Suppressor macrophage treated with lipopolysaccharide for 1 hour (primary cell): ENCODE data around the gene RHBDD3.
"Not testable (repeated sequence)": the region's sequence is repeated elsewhere in the genome, so short reads cannot be mapped to it uniquely, and the experiment has no call there.

Experiments used
- DNase-seq, 3 donors: peaks; one replicate each; pipeline ENCODE4 v3.0.0-alpha.2; 2020 to 2022

Gene RHBDD3

GRCh38 chr22:29269230-29269604, 1.4 kb upstream of the RHBDD3 start:
- no peak for DNase-seq

GRCh38 chr22:29268511-29269229, 889 bp upstream of the RHBDD3 start:
- DNase-seq = peak; percentile 53 to 79 (median 57)

DNA sequence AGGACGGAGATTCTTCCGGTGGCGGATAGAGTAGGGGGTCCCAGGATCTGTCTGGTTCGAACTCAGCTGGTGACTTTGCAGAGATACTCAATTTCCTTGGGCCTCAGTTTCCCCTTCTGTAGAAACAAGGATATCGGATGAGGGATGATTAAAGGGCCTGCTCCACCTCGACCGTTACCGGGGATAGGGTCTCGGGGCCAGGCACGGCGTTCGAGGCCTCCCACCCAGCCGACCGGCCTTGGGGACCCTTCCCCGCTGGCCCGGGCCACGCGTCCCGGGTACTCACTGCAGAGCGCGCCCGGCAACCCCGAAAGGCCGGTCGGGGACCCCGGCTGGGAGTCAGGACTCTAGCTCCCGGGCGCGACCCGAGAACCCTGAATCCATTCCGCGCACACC, 321 bp downstream of the RHBDD3 start:
- DNase-seq = no peak

- no peak for DNase-seq
Measured at GRCh38 chr22:29266564-29267461, 968 bp downstream of the RHBDD3 start.

DNA sequence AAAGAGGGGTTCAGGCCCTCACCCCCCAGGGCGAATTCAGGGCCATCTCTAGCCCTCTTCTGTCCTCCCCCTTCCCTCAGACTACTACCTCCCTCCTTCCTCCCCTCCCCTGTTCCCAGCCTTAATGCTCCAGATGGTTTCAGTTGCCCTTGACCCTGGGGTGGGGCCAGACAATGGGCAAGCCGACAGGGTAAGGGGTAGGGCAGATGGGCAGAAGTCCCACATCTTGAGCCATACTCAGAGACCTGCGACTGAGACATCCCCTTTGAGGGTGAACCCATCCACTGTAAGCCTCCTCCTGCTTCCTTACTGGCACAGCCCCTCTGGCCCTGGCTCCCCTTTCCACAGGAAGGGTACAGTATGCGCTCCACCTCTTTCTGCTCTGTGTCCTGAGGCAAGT, 1.9 kb downstream of the RHBDD3 start:
- DNase-seq = no peak

DNA sequence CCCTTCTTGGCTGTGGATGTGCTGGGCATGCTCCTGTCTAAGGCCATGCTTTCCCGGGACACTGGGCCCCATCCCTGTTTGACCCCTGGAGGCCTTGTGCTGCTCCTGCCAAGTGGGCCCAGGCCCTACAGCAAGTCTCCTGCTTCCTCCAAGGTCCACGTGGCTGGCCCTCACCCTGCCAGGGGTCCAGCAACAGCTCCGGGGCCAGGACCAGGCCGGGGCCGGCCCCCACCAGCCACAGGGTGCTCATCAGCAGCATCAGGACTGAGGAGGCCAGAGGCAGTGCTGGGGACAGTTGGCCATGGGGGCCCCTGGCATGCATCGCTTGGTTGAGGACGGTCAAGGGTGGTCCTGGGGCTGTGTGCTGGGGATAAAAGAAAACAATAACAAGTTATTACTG, 2.5 kb downstream of the RHBDD3 start:
- no peak for DNase-seq

GRCh38 chr22:29263791-29264276, 3.9 kb downstream of the RHBDD3 start:
- no peak for DNase-seq

- DNase-seq = no peak
Measured at GRCh38 chr22:29260601-29261315, 7.0 kb downstream of the RHBDD3 start.

- DNase-seq = no peak
Measured at GRCh38 chr22:29260031-29260560, 7.7 kb downstream of the RHBDD3 start.

GRCh38 chr22:29259253-29259899, 8.4 kb downstream of the RHBDD3 start:
- DNase-seq = no peak

DNA sequence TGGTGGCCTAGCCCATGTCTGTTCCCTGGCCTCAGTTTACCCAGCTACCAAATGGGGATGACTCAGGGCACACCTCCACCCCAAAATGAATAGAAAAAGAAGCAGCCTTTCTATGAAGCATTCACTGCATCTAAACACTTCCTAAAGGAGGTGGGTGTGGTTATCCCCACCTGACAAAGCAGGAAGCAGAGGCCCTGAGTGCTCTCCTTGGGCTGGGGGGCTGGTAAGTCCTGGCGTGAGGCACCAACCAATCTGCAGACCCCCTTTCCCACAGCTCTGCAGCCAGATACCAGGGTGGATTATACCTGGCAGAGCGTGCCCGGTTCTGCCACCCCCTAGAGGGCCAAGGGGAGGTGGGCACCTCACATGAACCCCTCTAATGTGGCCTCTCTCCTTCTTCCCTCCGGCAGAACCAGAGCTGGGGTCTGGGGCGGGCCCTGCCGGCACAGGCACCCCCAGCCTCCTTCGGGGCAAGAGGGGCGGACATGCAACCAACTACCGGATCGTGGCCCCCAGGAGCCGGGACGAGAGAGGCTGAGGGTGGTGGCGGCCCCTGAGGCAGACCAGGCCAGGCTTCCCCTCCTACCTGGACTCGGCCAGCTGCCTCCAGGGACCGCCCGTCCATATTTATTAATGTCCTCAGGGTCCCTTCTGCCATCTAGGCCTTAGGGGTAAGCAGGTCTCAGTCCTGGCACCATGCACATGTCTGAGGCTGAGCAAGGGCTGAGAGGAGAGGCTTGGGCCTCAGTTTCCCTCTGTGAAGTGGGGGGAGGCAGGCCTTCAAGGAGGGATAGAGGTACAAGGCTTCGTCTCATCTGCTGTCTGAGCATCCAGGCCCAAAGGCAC, 9.2 kb downstream of the RHBDD3 start:
- DNase-seq = no peak

- no peak for DNase-seq
Measured at GRCh38 chr22:29257751-29258181, 10.0 kb downstream of the RHBDD3 start.

- DNase-seq = no peak
Measured at GRCh38 chr22:29256606-29257325, 11.0 kb downstream of the RHBDD3 start.

GRCh38 chr22:29255064-29255621, 12.6 kb downstream of the RHBDD3 start:
- no peak for DNase-seq

GRCh38 chr22:29254286-29254660, 13.5 kb downstream of the RHBDD3 start:
- DNase-seq = no peak

- no peak for DNase-seq
Measured at GRCh38 chr22:29253561-29254285, 14.1 kb downstream of the RHBDD3 start.

DNA sequence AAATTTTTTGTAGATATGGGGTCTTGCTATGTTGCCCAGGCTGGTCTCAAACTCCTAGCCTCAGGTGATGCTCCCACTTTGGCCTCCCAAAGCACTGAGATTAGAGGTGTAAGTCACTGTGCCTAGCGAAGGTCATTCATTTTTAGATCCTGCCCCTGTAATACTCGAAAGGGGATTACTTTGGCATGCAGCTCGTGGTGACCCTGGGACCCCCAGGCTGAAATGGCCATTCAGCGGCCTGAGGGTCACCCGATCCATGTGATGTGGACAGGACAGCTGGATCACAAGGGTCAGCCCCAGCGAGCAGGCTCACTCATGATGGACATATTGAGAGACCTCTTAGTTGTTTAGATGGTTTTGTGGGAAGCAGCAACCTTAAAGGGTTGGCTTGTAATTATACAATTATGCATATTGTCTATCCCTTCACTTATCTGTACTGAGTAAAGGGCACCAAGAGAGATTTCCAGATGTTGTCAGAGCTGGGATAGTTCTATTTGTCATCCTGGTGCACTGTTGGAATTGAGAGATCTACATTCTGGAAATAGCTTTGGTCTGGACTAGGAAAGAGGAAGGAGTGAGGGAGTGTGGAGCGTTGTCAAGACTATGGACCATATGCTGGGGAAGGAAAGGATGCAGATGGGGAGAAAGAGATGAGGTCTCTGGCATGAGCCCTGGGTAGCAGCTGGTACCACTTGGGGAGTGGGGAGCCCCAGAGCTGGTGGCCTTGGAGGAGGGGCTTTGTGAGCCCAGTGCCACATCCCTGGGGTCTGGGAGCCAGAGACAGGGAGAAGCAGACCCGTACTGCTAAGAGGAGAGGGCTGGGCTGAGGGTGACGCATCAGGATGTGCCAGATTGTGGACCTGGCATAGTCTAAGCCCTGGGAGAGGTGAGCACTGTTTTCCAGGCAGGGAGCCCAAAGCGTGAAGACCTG, 15.5 kb downstream of the RHBDD3 start:
- no peak for DNase-seq

GRCh38 chr22:29251265-29251664, 16.5 kb downstream of the RHBDD3 start:
- no peak for DNase-seq

DNA sequence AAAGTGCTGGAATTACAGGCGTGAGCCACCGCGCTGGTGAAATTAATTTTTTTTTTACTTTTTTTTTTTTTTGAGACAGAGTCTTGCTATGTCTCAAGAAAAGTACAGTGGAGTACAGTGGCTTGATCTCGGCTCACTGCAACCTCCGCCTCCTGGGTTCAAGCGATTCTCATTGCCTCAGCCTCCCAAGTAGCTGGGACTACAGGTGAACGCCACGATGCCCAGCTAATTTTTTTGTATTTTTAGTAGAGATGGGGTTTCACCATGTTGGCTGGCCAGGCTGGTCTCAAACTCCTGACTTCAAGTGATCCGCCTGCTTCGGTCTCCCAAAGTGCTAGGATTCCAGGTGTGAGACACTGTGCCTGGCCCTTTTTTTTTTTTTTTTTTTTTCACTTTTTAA, 19.9 kb downstream of the RHBDD3 start:
- not testable (repeated sequence) for DNase-seq
